HepG2 (cell line): Measurements from ENCODE around the gene PLK3. TPM values are rescaled to one million over a fixed set of nuclear protein-coding genes. Genes with fewer than 3 reads are reported as not detected.

Experiments
- DMAP1 ChIP-seq: IDR thresholded peaks from 2 replicates; pipeline ENCODE4 v1.6.1; 2016
- EED ChIP-seq: sonication (generic); formaldehyde crosslinking; IDR thresholded peaks from 2 replicates; pipeline ENCODE4 v1.5.0; 2020; ENCODE audit warnings: mild to moderate bottlenecking, missing genetic modification reagents
- GATAD2A ChIP-seq: IDR thresholded peaks from 2 replicates; pipeline ENCODE4 v1.6.1; 2016
- GPBP1L1 ChIP-seq: sonication (generic); formaldehyde crosslinking; IDR thresholded peaks from 2 replicates; pipeline ENCODE4 v1.5.0; 2020; ENCODE audit warnings: mild to moderate bottlenecking, missing genetic modification reagents
- KLF13 ChIP-seq: sonication (generic); formaldehyde crosslinking; IDR thresholded peaks from 2 replicates; pipeline ENCODE4 v1.4.0; 2020; ENCODE audit warnings: mild to moderate bottlenecking, missing genetic modification reagents
- RCOR2 ChIP-seq: IDR thresholded peaks from 2 replicates; pipeline ENCODE4 v1.6.1; 2016; ENCODE audit warnings: missing biosample characterization, missing genetic modification reagents
- ZFP1 ChIP-seq: IDR thresholded peaks from 2 replicates; pipeline ENCODE4 v1.6.1; 2016
- ZKSCAN1 ChIP-seq: fragments of 150-350 bp; IDR thresholded peaks from 2 replicates; pipeline ENCODE4 v1.6.1; 2014; ENCODE audit warnings: low read length
- ZNF317 ChIP-seq: sonication (generic); formaldehyde crosslinking; IDR thresholded peaks from 2 replicates; pipeline ENCODE4 v1.5.0; 2020; ENCODE audit warnings: mild to moderate bottlenecking, missing genetic modification reagents
- ZNF343 ChIP-seq: sonication (generic); formaldehyde crosslinking; IDR thresholded peaks from 2 replicates; pipeline ENCODE4 v1.4.0; 2020; ENCODE audit warnings: mild to moderate bottlenecking, missing genetic modification reagents
- ZNF430 ChIP-seq: sonication (generic); formaldehyde crosslinking; IDR thresholded peaks from 2 replicates; pipeline ENCODE4 v1.9.0; 2021; ENCODE audit warnings: mild to moderate bottlenecking, missing genetic modification reagents
- polyA plus RNA-seq, 8 experiments: library from polyadenylated mRNA; depleted of rRNA in 3 of 8; stranded (reverse) in 7 of 8; unstranded in 1 of 8; fragments of >200 nt; fragmentation: Illumina TruSeq in 4 of 8; extraction: Trizol in 4 of 8; gene quantifications; 2 replicates each; pipeline versions ENCODE4 v1.2.1 to v1.2.3, GENCODE V29; 2011 to 2016; ENCODE audit warnings: low read depth in 4 of 8, missing spikeins in 1 of 8, mixed read lengths in 1 of 8; ENCODE audit not compliant: insufficient read depth in 1 of 8
- total RNA-seq, 5 experiments: library from RNA; depleted of rRNA; stranded (reverse); fragments of >200 nt; fragmentation: Illumina TruSeq; extraction: Trizol; gene quantifications; 2 replicates each; pipeline ENCODE4 v1.2.3, GENCODE V29; 2016; ENCODE audit warnings: low read depth in 1 of 5
- TF ChIP-seq, protein P1 (sequence below): sonication (generic); formaldehyde crosslinking; IDR thresholded peaks from 2 replicates; pipeline ENCODE4 v1.9.0; 2021; ENCODE audit warnings: mild to moderate bottlenecking, missing genetic modification reagents
- TF ChIP-seq, protein P2 (sequence below): sonication (generic); formaldehyde crosslinking; conservative IDR thresholded peaks from 2 replicates; pipeline ENCODE4 v1.4.0; 2020; ENCODE audit warnings: missing genetic modification reagents
- TF ChIP-seq, protein P3 (sequence below): sonication (generic); formaldehyde crosslinking; IDR thresholded peaks from 2 replicates; pipeline ENCODE4 v1.4.0; 2020; ENCODE audit warnings: missing genetic modification reagents, borderline replicate concordance

PLK3 gene
- total and polyA plus RNA-seq, 2 of the 13 experiments (the other 11 are each of a cell fraction or from before 2014, with no cell fraction given) = 9.8 to 16.9 TPM

DNA sequence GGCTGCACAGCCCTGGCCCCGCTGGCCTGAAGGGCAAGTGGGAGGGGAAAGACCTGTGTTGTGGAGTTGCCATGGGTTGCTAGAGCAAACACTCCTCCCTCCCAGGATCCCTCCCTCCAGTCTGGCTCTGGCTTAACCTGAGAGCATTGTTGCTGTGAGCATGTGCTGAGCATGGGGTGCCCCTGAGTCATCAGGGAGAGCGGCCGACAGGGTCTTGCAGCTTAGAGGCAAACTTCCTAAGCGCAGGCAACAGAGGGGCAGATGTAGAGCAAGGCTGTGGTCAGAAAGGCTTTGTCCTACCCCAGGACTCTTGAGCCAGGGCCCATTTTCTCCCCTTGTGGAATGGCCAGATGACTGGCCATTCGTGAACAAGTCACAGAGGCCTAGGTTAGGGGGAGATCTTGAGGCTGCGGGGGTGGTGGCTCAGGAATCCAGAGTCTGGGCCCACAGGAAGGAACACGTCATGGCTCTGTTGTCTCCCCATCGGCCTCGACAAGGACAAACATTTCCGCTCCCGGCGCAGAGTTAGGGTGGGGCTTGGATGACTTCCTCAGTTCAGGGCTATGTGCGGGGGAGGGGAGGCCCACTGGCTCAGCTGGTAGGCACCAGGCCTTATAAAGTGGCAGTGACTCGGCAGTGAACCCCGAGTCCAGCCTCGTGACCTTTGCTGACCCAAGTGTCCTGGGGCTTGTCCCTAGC, 7.3 kb downstream of the PLK3 start (continued):
- TF ChIP-seq GPBP1L1 (CRISPR knock-in tag) (no peak), DMAP1 (CRISPR knock-in tag) (peak; percentile 87), ZNF430 (CRISPR knock-in tag) (peak; percentile 98), ZFP1 (CRISPR knock-in tag) (no peak; the same call in 1 of the 2 replicates), RCOR2 (CRISPR knock-in tag) (peak; percentile 78), ZNF343 (CRISPR knock-in tag) (0 out of 2 replicates have a peak, but pooled peaks have one; percentile 84), GATAD2A (CRISPR knock-in tag) (peak; percentile 76; the same call in 1 of the 2 replicates), KLF13 (CRISPR knock-in tag) (0 out of 2 replicates have a peak, but pooled peaks have one; percentile 49), EED (CRISPR knock-in tag) (no peak; the same call in 1 of the 2 replicates), ZKSCAN1 (no peak), ZNF317 (CRISPR knock-in tag) (peak; percentile 65)
- TF ChIP-seq, protein P1, sequence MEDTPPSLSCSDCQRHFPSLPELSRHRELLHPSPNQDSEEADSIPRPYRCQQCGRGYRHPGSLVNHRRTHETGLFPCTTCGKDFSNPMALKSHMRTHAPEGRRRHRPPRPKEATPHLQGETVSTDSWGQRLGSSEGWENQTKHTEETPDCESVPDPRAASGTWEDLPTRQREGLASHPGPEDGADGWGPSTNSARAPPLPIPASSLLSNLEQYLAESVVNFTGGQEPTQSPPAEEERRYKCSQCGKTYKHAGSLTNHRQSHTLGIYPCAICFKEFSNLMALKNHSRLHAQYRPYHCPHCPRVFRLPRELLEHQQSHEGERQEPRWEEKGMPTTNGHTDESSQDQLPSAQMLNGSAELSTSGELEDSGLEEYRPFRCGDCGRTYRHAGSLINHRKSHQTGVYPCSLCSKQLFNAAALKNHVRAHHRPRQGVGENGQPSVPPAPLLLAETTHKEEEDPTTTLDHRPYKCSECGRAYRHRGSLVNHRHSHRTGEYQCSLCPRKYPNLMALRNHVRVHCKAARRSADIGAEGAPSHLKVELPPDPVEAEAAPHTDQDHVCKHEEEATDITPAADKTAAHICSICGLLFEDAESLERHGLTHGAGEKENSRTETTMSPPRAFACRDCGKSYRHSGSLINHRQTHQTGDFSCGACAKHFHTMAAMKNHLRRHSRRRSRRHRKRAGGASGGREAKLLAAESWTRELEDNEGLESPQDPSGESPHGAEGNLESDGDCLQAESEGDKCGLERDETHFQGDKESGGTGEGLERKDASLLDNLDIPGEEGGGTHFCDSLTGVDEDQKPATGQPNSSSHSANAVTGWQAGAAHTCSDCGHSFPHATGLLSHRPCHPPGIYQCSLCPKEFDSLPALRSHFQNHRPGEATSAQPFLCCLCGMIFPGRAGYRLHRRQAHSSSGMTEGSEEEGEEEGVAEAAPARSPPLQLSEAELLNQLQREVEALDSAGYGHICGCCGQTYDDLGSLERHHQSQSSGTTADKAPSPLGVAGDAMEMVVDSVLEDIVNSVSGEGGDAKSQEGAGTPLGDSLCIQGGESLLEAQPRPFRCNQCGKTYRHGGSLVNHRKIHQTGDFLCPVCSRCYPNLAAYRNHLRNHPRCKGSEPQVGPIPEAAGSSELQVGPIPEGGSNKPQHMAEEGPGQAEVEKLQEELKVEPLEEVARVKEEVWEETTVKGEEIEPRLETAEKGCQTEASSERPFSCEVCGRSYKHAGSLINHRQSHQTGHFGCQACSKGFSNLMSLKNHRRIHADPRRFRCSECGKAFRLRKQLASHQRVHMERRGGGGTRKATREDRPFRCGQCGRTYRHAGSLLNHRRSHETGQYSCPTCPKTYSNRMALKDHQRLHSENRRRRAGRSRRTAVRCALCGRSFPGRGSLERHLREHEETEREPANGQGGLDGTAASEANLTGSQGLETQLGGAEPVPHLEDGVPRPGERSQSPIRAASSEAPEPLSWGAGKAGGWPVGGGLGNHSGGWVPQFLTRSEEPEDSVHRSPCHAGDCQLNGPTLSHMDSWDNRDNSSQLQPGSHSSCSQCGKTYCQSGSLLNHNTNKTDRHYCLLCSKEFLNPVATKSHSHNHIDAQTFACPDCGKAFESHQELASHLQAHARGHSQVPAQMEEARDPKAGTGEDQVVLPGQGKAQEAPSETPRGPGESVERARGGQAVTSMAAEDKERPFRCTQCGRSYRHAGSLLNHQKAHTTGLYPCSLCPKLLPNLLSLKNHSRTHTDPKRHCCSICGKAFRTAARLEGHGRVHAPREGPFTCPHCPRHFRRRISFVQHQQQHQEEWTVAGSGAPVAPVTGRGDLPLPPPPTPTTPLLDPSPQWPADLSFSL = no peak
- TF ChIP-seq, protein P2, sequence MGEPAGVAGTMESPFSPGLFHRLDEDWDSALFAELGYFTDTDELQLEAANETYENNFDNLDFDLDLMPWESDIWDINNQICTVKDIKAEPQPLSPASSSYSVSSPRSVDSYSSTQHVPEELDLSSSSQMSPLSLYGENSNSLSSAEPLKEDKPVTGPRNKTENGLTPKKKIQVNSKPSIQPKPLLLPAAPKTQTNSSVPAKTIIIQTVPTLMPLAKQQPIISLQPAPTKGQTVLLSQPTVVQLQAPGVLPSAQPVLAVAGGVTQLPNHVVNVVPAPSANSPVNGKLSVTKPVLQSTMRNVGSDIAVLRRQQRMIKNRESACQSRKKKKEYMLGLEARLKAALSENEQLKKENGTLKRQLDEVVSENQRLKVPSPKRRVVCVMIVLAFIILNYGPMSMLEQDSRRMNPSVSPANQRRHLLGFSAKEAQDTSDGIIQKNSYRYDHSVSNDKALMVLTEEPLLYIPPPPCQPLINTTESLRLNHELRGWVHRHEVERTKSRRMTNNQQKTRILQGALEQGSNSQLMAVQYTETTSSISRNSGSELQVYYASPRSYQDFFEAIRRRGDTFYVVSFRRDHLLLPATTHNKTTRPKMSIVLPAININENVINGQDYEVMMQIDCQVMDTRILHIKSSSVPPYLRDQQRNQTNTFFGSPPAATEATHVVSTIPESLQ (CRISPR knock-in tag) = 0 out of 2 replicates have a peak, but pooled peaks have one; percentile 18
- TF ChIP-seq, protein P3, sequence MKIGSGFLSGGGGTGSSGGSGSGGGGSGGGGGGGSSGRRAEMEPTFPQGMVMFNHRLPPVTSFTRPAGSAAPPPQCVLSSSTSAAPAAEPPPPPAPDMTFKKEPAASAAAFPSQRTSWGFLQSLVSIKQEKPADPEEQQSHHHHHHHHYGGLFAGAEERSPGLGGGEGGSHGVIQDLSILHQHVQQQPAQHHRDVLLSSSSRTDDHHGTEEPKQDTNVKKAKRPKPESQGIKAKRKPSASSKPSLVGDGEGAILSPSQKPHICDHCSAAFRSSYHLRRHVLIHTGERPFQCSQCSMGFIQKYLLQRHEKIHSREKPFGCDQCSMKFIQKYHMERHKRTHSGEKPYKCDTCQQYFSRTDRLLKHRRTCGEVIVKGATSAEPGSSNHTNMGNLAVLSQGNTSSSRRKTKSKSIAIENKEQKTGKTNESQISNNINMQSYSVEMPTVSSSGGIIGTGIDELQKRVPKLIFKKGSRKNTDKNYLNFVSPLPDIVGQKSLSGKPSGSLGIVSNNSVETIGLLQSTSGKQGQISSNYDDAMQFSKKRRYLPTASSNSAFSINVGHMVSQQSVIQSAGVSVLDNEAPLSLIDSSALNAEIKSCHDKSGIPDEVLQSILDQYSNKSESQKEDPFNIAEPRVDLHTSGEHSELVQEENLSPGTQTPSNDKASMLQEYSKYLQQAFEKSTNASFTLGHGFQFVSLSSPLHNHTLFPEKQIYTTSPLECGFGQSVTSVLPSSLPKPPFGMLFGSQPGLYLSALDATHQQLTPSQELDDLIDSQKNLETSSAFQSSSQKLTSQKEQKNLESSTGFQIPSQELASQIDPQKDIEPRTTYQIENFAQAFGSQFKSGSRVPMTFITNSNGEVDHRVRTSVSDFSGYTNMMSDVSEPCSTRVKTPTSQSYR (CRISPR knock-in tag) = peak; percentile 88; the same call in 1 of the 2 replicates
